CD4-positive, alpha-beta T cell treated with Interleukin-4 for 1 hour (primary cell): ENCODE results near the gene BCL2A1.
"Not testable (repeated sequence)": the region's sequence is repeated elsewhere in the genome, so short reads cannot be mapped to it uniquely, and the experiment has no call there.

Experiments used
- DNase-seq, 2 donors: peaks; one replicate each; pipeline ENCODE4 v3.0.0-alpha.2; 2020 to 2022

Gene BCL2A1

GRCh38 chr15:79956354-79956939 lies 14.5 kb downstream of the BCL2A1 start:
- no peak for DNase-seq

- DNase-seq, result no peak
Measured at GRCh38 chr15:79954661-79955060, 16.3 kb downstream of the BCL2A1 start.

- DNase-seq, result peak; percentile 11 to 34
Measured at GRCh38 chr15:79953951-79954444, 17.0 kb downstream of the BCL2A1 start.

- DNase-seq, result no peak
Measured at GRCh38 chr15:79952329-79952728, 18.7 kb downstream of the BCL2A1 start.

- DNase-seq, result no peak
Measured at GRCh38 chr15:79950247-79950646, 20.7 kb downstream of the BCL2A1 start.

GRCh38 chr15:79948761-79949160 lies 22.2 kb downstream of the BCL2A1 start:
- no peak for DNase-seq

- no peak for DNase-seq
Measured at GRCh38 chr15:79948095-79948695, 22.8 kb downstream of the BCL2A1 start.

GRCh38 chr15:79947009-79947408 lies 24.0 kb downstream of the BCL2A1 start:
- no peak for DNase-seq

- no peak for DNase-seq
Measured at GRCh38 chr15:79944622-79945021, 26.4 kb downstream of the BCL2A1 start.

- no peak for DNase-seq
Measured at GRCh38 chr15:79943820-79944219, 27.2 kb downstream of the BCL2A1 start.

GRCh38 chr15:79942741-79943481 lies 28.1 kb downstream of the BCL2A1 start:
- no peak for DNase-seq

GRCh38 chr15:79939399-79939798 lies 31.6 kb downstream of the BCL2A1 start:
- no peak for DNase-seq

GRCh38 chr15:79938143-79938542 lies 32.9 kb downstream of the BCL2A1 start:
- DNase-seq, result no peak

- not testable (repeated sequence) for DNase-seq
Measured at GRCh38 chr15:79935556-79936201, 35.3 kb downstream of the BCL2A1 start.

- no peak for DNase-seq
Measured at GRCh38 chr15:79933231-79933630, 37.8 kb downstream of the BCL2A1 start.

GRCh38 chr15:79932447-79932846 lies 38.5 kb downstream of the BCL2A1 start:
- DNase-seq, result no peak

- DNase-seq, result no peak
Measured at GRCh38 chr15:79930516-79930915, 40.5 kb downstream of the BCL2A1 start.

GRCh38 chr15:79929412-79929811 lies 41.6 kb downstream of the BCL2A1 start:
- DNase-seq, result no peak

GRCh38 chr15:79926116-79926515 lies 44.9 kb downstream of the BCL2A1 start:
- not testable (repeated sequence) for DNase-seq

- DNase-seq, result no peak
Measured at GRCh38 chr15:79924379-79924778, 46.6 kb downstream of the BCL2A1 start.

GRCh38 chr15:79923515-79924169 lies 47.4 kb downstream of the BCL2A1 start:
- peak; percentile 98 to 99 for DNase-seq

- peak; percentile 76 to 78 for DNase-seq
Measured at GRCh38 chr15:79923079-79923514, 47.9 kb downstream of the BCL2A1 start.

- no peak for DNase-seq
Measured at GRCh38 chr15:79922512-79923078, 48.4 kb downstream of the BCL2A1 start.
